BLaER1 (cell line): ENCODE measurements around the gene C1QTNF2.

Source experiments
- H3K27ac ChIP-seq: shearing (Covaris generic); formaldehyde crosslinking; 2 replicates; pipeline ENCODE4 v1.8.1; 2022
- H3K27me3 ChIP-seq: shearing (Covaris generic); formaldehyde crosslinking; 2 replicates; pipeline ENCODE4 v1.8.1; 2022
- H3K36me3 ChIP-seq: shearing (Covaris generic); formaldehyde crosslinking; 2 replicates; pipeline ENCODE4 v1.8.1; 2022
- H3K4me1 ChIP-seq: shearing (Covaris generic); formaldehyde crosslinking; 2 replicates; pipeline ENCODE4 v1.8.1; 2022
- H3K4me2 ChIP-seq: shearing (Covaris generic); formaldehyde crosslinking; 2 replicates; pipeline ENCODE4 v1.8.1; 2022
- H3K4me3 ChIP-seq: shearing (Covaris generic); formaldehyde crosslinking; 2 replicates; pipeline ENCODE4 v1.8.1; 2022
- H3K9ac ChIP-seq: shearing (Covaris generic); formaldehyde crosslinking; 2 replicates; pipeline ENCODE4 v1.8.1; 2022
- H3K9me3 ChIP-seq: shearing (Covaris generic); formaldehyde crosslinking; 2 replicates; pipeline ENCODE4 v1.8.1; 2022
- H4K20me1 ChIP-seq: shearing (Covaris generic); formaldehyde crosslinking; 2 replicates; pipeline ENCODE4 v1.8.1; 2022
- Cebpa-rat ChIP-seq: shearing (Covaris generic); IDR thresholded peaks from 2 replicates; pipeline ENCODE4 v1.8.1; 2022

The C1QTNF2 gene

GRCh38 chr5:160310552-160311295, 59.7 kb downstream of the C1QTNF2 start:
- peaks cover 7% of the 10 kb centered on the region; the same call in 1 of the 2 replicates for H3K36me3 ChIP-seq
- H4K20me1 ChIP-seq, result peaks cover 34% of the 10 kb centered on the region
- H3K9ac ChIP-seq, result no peak overlapping the region
- 0 out of 2 replicates have a peak overlapping the region, but pooled peaks have one; percentile 74 for H3K4me3 ChIP-seq
- peaks cover 22% of the 10 kb centered on the region; the same call in 1 of the 2 replicates for H3K4me1 ChIP-seq
- TF ChIP-seq Cebpa-rat, result no peak
- no peaks in the 10 kb centered on the region for H3K9me3 ChIP-seq
- no peak overlapping the region for H3K27ac ChIP-seq
- H3K4me2 ChIP-seq, result peak overlapping the region; percentile 85
- H3K27me3 ChIP-seq, result peaks cover 57% of the 10 kb centered on the region

GRCh38 chr5:160310140-160310539, 60.3 kb downstream of the C1QTNF2 start:
- Histone ChIP-seq H3K4me2 (no peak overlapping the region), H3K36me3 (peaks cover 7% of the 10 kb centered on the region; the same call in 1 of the 2 replicates), H3K27ac (no peak overlapping the region), H3K9me3 (no peaks in the 10 kb centered on the region), H4K20me1 (peaks cover 34% of the 10 kb centered on the region), H3K27me3 (peaks cover 57% of the 10 kb centered on the region), H3K9ac (no peak overlapping the region), H3K4me3 (no peak overlapping the region), H3K4me1 (peaks cover 22% of the 10 kb centered on the region; the same call in 1 of the 2 replicates)
- no peak for TF ChIP-seq Cebpa-rat

GRCh38 chr5:160306696-160307095, 63.7 kb downstream of the C1QTNF2 start:
- Histone ChIP-seq H3K9me3 (no peaks in the 10 kb centered on the region), H3K27me3 (peaks cover 29% of the 10 kb centered on the region), H3K4me3 (no peak overlapping the region), H3K36me3 (peaks cover 7% of the 10 kb centered on the region; the same call in 1 of the 2 replicates), H3K4me2 (no peak overlapping the region), H4K20me1 (peaks cover 22% of the 10 kb centered on the region), H3K4me1 (peaks cover 14% of the 10 kb centered on the region), H3K27ac (no peak overlapping the region), H3K9ac (no peak overlapping the region)
- no peak for TF ChIP-seq Cebpa-rat

- Histone ChIP-seq H3K27me3 (peaks cover 15% of the 10 kb centered on the region), H3K36me3 (peaks cover 7% of the 10 kb centered on the region; the same call in 1 of the 2 replicates)
- no peak for TF ChIP-seq Cebpa-rat
Measured at GRCh38 chr5:160305319-160305718, 65.1 kb downstream of the C1QTNF2 start.

GRCh38 chr5:160303690-160304089, 66.7 kb downstream of the C1QTNF2 start:
- Histone ChIP-seq H3K9ac (no peak overlapping the region), H3K4me3 (no peak overlapping the region), H3K4me1 (peaks cover 5% of the 10 kb centered on the region; the same call in 1 of the 2 replicates), H3K9me3 (no peaks in the 10 kb centered on the region), H3K4me2 (no peak overlapping the region), H3K36me3 (peaks cover 7% of the 10 kb centered on the region; the same call in 1 of the 2 replicates), H3K27me3 (no peaks in the 10 kb centered on the region), H3K27ac (no peak overlapping the region), H4K20me1 (no peaks in the 10 kb centered on the region)
- TF ChIP-seq Cebpa-rat, result no peak

More at GRCh38 chr5:160305319-160305718, 65.1 kb downstream of the C1QTNF2 start:
- H3K4me1 ChIP-seq, result peaks cover 5% of the 10 kb centered on the region; the same call in 1 of the 2 replicates
- no peak overlapping the region for H3K27ac ChIP-seq
- no peak overlapping the region for H3K4me3 ChIP-seq
- H4K20me1 ChIP-seq, result peaks cover 10% of the 10 kb centered on the region; the same call in 1 of the 2 replicates
- H3K9me3 ChIP-seq, result no peaks in the 10 kb centered on the region
- H3K4me2 ChIP-seq, result no peak overlapping the region
- no peak overlapping the region for H3K9ac ChIP-seq

GRCh38 chr5:160298189-160298588, 72.2 kb downstream of the C1QTNF2 start:
- Histone ChIP-seq H3K4me3 (no peak overlapping the region), H3K27ac (no peak overlapping the region), H3K4me2 (no peak overlapping the region), H3K9me3 (no peaks in the 10 kb centered on the region), H3K27me3 (no peaks in the 10 kb centered on the region), H3K4me1 (peaks cover 11% of the 10 kb centered on the region; the same call in 1 of the 2 replicates), H3K9ac (no peak overlapping the region), H4K20me1 (no peaks in the 10 kb centered on the region), H3K36me3 (no peaks in the 10 kb centered on the region)
- no peak for TF ChIP-seq Cebpa-rat

- H3K4me3 ChIP-seq, result no peak overlapping the region
- no peak for TF ChIP-seq Cebpa-rat
- no peak overlapping the region for H3K9ac ChIP-seq
- no peaks in the 10 kb centered on the region for H4K20me1 ChIP-seq
- H3K4me2 ChIP-seq, result no peak overlapping the region
- H3K27me3 ChIP-seq, result no peaks in the 10 kb centered on the region
- H3K4me1 ChIP-seq, result peaks cover 11% of the 10 kb centered on the region; the same call in 1 of the 2 replicates
- no peaks in the 10 kb centered on the region for H3K9me3 ChIP-seq
- no peak overlapping the region for H3K27ac ChIP-seq
- no peaks in the 10 kb centered on the region for H3K36me3 ChIP-seq
Measured at GRCh38 chr5:160297776-160298175, 72.7 kb downstream of the C1QTNF2 start.
